Measurements from ENCODE around the gene TMEM156. TPM values are rescaled to one million over a fixed set of nuclear protein-coding genes. Genes with fewer than 3 reads are reported as not detected.

Gene TMEM156
- total and polyA plus RNA-seq, 2 donors (not counting 3 experiments of a cell fraction or from before 2014, with no cell fraction given): 0.39 to 1.00 TPM

DNA sequence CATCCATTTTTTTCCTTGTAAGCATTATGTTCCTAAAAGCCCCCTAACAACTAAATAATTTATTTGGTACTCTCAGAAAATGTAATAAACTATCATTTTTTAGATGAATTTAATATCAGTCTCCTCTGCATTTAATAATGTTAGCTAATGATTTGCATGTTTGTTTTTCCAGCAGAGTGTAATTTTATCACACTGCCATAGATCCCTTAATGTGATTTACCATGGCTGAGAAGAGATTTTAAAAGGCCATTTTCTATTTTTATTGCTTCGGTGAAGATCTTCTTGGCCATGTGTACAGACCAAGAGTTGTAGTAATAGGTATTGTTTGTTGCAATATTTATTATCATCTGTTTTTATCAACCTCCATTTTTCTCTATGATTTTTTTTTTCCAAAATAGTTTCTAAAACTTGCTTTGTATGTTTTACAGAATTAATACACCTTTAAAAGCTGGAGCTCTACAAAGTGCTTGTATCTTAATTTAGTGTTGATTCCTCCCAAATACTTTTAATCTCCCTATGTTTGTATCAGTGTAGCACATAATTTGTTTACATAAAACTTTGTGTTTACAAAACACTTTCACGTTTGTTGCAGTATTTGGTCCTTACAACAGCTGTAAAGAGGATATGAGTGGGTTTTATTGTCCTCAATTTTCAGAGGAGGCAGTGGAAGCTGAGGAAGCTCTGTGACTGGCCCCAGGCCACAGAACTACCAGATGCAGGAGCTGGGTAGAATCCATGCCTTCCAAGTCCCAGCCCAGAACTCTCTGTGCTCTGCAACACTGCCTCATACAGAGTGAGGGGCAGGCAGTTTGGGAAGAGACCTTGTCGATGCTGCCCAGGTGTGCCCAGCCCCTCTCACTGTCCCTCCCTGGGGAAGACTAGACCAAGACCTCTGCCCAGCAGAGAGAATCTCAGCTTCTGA, 106.5 kb downstream of the TMEM156 start:
- H3K9ac ChIP-seq (replicated peaks; ENCODE audit: extremely low read depth, insufficient read depth, low read length): no peak overlapping the region
- CTCF ChIA-PET: interaction anchor here (0.6 to 1.6 kb wide), 5 partner anchors 9 to 209 kb away, joined by 3 to 5 read pairs (median 3); no protein-coding TSS in a partner anchor
- BruUV-seq (replicated peaks): no TSS peak

More for the DNA sequence above, 106.5 kb downstream of the TMEM156 start:
- DNase-seq (ENCODE audit: low read depth, low spot score) (no peak), FAIRE-seq (no peak)
- H3K4me1 ChIP-seq (ENCODE audit: control insufficient read depth, extremely low read depth, insufficient read depth, low read length): no peaks in the 10 kb centered on the region
- H3K9me1 ChIP-seq (replicated peaks; ENCODE audit: control insufficient read depth, extremely low read depth, insufficient read depth, low read length): no peaks in the 10 kb centered on the region
- POLR2A ChIA-PET: no interaction called here
- intact Hi-C loops (cut with micrococcal nuclease): no loop called here
- H3K9me3 ChIP-seq (replicated peaks; ENCODE audit: control insufficient read depth, insufficient read depth, low read length): no peaks in the 10 kb centered on the region
- no peak overlapping the region for H3K27ac ChIP-seq (ENCODE audit: insufficient read depth, low read depth, low read length)
- no peaks in the 10 kb centered on the region for H4K20me1 ChIP-seq (replicated peaks; ENCODE audit: control insufficient read depth, extremely low read depth, insufficient read depth, low read length)
- dilution Hi-C loops (cut with MboI; ENCODE audit: extremely low pct_ligation_motif_present, low sequenced_read_pairs): no loop called here
- H3K27me3 ChIP-seq (ENCODE audit: control insufficient read depth in 2 of 2, insufficient read depth in 2 of 2, low read length in 2 of 2): no peaks in the 10 kb centered on the region
- H2AFZ ChIP-seq (ENCODE audit: low read depth, low read length): no peak overlapping the region
- H3K36me3 ChIP-seq (ENCODE audit: control insufficient read depth in 2 of 2, extremely low read depth in 1 of 2, insufficient read depth in 2 of 2, low read length in 2 of 2): peaks cover 7 to 41% of the 10 kb centered on the region in 2 experiments
- no peak overlapping the region for H3K4me3 ChIP-seq (replicated peaks in 1 of 3; ENCODE audit: insufficient read depth in 1 of 3, low read depth in 1 of 3, low read length in 3 of 3)
- TF ChIP-seq, protein P1, sequence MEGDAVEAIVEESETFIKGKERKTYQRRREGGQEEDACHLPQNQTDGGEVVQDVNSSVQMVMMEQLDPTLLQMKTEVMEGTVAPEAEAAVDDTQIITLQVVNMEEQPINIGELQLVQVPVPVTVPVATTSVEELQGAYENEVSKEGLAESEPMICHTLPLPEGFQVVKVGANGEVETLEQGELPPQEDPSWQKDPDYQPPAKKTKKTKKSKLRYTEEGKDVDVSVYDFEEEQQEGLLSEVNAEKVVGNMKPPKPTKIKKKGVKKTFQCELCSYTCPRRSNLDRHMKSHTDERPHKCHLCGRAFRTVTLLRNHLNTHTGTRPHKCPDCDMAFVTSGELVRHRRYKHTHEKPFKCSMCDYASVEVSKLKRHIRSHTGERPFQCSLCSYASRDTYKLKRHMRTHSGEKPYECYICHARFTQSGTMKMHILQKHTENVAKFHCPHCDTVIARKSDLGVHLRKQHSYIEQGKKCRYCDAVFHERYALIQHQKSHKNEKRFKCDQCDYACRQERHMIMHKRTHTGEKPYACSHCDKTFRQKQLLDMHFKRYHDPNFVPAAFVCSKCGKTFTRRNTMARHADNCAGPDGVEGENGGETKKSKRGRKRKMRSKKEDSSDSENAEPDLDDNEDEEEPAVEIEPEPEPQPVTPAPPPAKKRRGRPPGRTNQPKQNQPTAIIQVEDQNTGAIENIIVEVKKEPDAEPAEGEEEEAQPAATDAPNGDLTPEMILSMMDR (IDR thresholded peaks at IDR 0.05; ENCODE audit: extremely low read depth in 1 of 2, insufficient read depth in 1 of 2, low read depth in 1 of 2, low read length in 2 of 2): no peak
- TF ChIP-seq EZH2 (IDR thresholded peaks at IDR 0.05; ENCODE audit: borderline replicate concordance, low read depth, low read length, severe bottlenecking) (no peak), GATA2 (IDR thresholded peaks at IDR 0.05; ENCODE audit: insufficient read depth, insufficient read length, low read depth, low read length) (no peak), JUN (IDR thresholded peaks at IDR 0.05; ENCODE audit: borderline replicate concordance, insufficient read depth, insufficient read length, low read depth) (no peak), FOS (IDR thresholded peaks at IDR 0.05; ENCODE audit: borderline replicate concordance, insufficient read depth, low read length) (no peak), POLR2AphosphoS5 (IDR thresholded peaks at IDR 0.05; ENCODE audit: insufficient read depth, low read depth, low read length) (no peak)
- H3K4me2 ChIP-seq (ENCODE audit: insufficient read depth, low read length): no peak overlapping the region
- no peaks in the 10 kb centered on the region for H3K79me2 ChIP-seq (ENCODE audit: control insufficient read depth, insufficient read depth, low read length)
